Upper lobe of left lung (tissue), 6 donors: ENCODE results near the gene RNF182. TPM values are rescaled to one million over a fixed set of nuclear protein-coding genes. Genes with fewer than 3 reads are reported as not detected.
A peak's percentile ranks its signal among the peaks of the same experiment; 100 is the strongest.

Experiments
- ATAC-seq, 2 donors: fragments of 200-7000 bp; cut with Tn5 transposase; one replicate each; pipeline ENCODE4 v1.9.1; 2022; ENCODE audit warnings: mild to moderate bottlenecking in 2 of 2, moderate library complexity in 2 of 2; ENCODE audit not compliant: low FRiP score in 2 of 2
- DNase-seq, 2 donors: peaks; one replicate each; pipeline ENCODE4 v3.0.0-alpha.2; 2019 to 2020
- H3K27ac ChIP-seq, 4 donors: fragments of 200-600 bp; sonication (generic); one replicate each; pipeline ENCODE4 v1.5.1; 2016 to 2019
- H3K27me3 ChIP-seq, 4 donors: fragments of 200-600 bp; sonication (generic); one replicate each; pipeline ENCODE4 v1.5.1; 2017 to 2019
- H3K36me3 ChIP-seq, 4 donors: fragments of 200-600 bp; sonication (generic); one replicate each; pipeline ENCODE4 v1.5.1; 2016 to 2019
- H3K4me1 ChIP-seq, 4 donors: fragments of 200-600 bp; sonication (generic); one replicate each; pipeline ENCODE4 v1.5.1; 2018 to 2019
- H3K4me3 ChIP-seq, 4 donors: fragments of 200-600 bp; sonication (generic); one replicate each; pipeline ENCODE4 v1.5.1; 2017 to 2019; ENCODE audit warnings: mild to moderate bottlenecking in 2 of 4, moderate library complexity in 1 of 4
- H3K9me3 ChIP-seq, 4 donors: fragments of 200-600 bp; sonication (generic); one replicate each; pipeline ENCODE4 v1.5.1; 2018 to 2019
- CTCF ChIP-seq, 6 experiments: fragments of 450-650 bp in 4 of 6; fragments of 200-600 bp in 2 of 6; sonication (generic) in 2 of 6; IDR thresholded peaks; one replicate each; pipeline ENCODE4 v1.5.1; 2016 to 2019; ENCODE audit warnings: antibody characterized with exemption in 6 of 6
- EP300 ChIP-seq, 4 donors: sonication (generic); formaldehyde crosslinking; IDR thresholded peaks; one replicate each; pipeline ENCODE4 v1.5.1; 2017; ENCODE audit warnings: antibody characterized with exemption in 4 of 4, control low read depth in 2 of 4
- POLR2A ChIP-seq, 4 donors: fragments of 450-650 bp; IDR thresholded peaks; one replicate each; pipeline ENCODE4 v1.5.1; 2016 to 2017; ENCODE audit warnings: antibody characterized with exemption in 4 of 4, mild to moderate bottlenecking in 2 of 4
- POLR2AphosphoS5 ChIP-seq, 2 donors: sonication (generic); formaldehyde crosslinking; IDR thresholded peaks; one replicate each; pipeline ENCODE4 v1.5.1; 2017; ENCODE audit warnings: antibody characterized with exemption in 2 of 2
- WGBS, 2 donors: methylation state at CpG; one replicate each; pipeline ENCODE4 v1.1.5; 2017 to 2018; 5-methylcytosine and 5-hydroxymethylcytosine counted together
- total RNA-seq, 6 donors: library from RNA; depleted of rRNA in 4 of 6; stranded (reverse); fragments of >200 nt in 4 of 6; gene quantifications; one replicate each; pipeline versions ENCODE4 v1.1.0 to v1.2.1, GENCODE V29; 2016 to 2021
- donor health status: DM: no; HTN: no; CAD: no; lungs with moderate emphysema.
- donor health status: DM: no; HTN: yes; CAD: no; lungs with severe emphysema.

The RNF182 gene
- total RNA-seq, 6 donors from 2014 or later = 1.4 to 4.3 (median 2.5) TPM

GRCh38 chr6:13903364-13903763 is 21.4 kb upstream of the RNF182 start:
- no peaks in the 10 kb centered on the region for H3K9me3 ChIP-seq
- 54 to 70% methylated on average over 3 of the region's 3 CpGs for WGBS, 2 donors
- no peaks in the 10 kb centered on the region for H3K27me3 ChIP-seq
- no peak for TF ChIP-seq POLR2AphosphoS5 (IDR thresholded peaks at IDR 0.05)
- TF ChIP-seq POLR2A (IDR thresholded peaks at IDR 0.05) = no peak
- no peak for TF ChIP-seq EP300 (IDR thresholded peaks at IDR 0.05)
- no peak for TF ChIP-seq CTCF (IDR thresholded peaks at IDR 0.05)
- no peaks in the 10 kb centered on the region for H3K4me1 ChIP-seq
- ATAC-seq (no peak), DNase-seq (no peak)
- no peak overlapping the region for H3K4me3 ChIP-seq
- H3K36me3 ChIP-seq = no peaks in the 10 kb centered on the region
- H3K27ac ChIP-seq = no peak overlapping the region

DNA sequence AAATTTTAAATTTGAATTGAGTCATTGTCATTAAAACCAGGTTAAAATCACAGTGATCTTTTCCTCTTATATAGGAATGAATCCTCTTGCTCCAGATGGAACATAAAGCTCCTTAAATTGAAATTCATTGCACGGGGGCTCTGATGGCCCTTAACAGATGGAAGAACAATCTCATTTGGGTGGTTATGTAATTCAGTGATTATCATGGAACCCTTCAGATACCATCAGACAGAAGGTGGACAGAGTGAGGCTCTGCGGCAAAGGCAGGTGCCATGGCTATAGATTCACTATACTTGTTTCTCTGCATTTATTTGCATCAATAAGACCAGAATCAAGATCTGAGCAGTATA is 17.8 kb upstream of the RNF182 start:
- no peak overlapping the region for H3K4me3 ChIP-seq
- no peak for DNase-seq
- H3K27ac ChIP-seq = no peak overlapping the region
- no peaks in the 10 kb centered on the region for H3K9me3 ChIP-seq
- no peak for TF ChIP-seq EP300 (IDR thresholded peaks at IDR 0.05)
- TF ChIP-seq CTCF (IDR thresholded peaks at IDR 0.05) = no peak
- no peak for TF ChIP-seq POLR2AphosphoS5 (IDR thresholded peaks at IDR 0.05)
- no peak for TF ChIP-seq POLR2A (IDR thresholded peaks at IDR 0.05)
- WGBS, 2 donors = 81 to 89% methylated on average over 2 of the region's 2 CpGs
- H3K27me3 ChIP-seq = no peaks in the 10 kb centered on the region
- H3K4me1 ChIP-seq = no peaks in the 10 kb centered on the region
- no peak for ATAC-seq
- H3K36me3 ChIP-seq = no peaks in the 10 kb centered on the region

DNA sequence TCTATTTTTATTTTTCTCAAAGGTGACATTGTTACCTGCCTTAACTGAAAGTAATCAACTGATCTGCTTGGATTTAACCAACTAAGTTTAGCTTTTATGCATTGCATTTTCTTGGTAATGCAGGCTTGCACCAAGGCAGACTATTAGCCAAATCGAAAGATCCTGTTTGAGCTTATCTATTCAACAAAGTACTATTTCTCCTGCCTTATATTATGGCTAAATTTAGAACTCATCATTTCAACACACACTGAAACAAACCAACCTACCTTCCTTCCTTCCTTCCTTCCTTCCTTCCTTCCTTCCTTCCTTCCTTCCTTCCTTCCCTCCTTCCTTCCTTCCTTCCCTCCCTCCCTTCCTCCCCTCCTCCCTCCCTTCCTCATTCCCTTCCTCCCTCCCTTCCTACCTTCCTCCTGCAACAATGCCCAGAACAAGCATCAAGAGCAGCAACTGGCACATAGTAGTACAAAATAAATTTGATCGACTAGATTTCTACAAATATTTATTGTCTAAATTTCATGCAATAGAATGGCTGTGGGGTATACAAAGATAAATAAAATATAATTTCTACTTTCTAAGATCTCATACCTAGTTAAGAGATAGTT is 17.0 kb upstream of the RNF182 start:
- Histone ChIP-seq H3K4me3 (no peak overlapping the region), H3K27ac (no peak overlapping the region), H3K36me3 (no peaks in the 10 kb centered on the region), H3K4me1 (no peaks in the 10 kb centered on the region), H3K27me3 (no peaks in the 10 kb centered on the region), H3K9me3 (no peaks in the 10 kb centered on the region)
- 59 to 67% methylated on average over 2 of the region's 2 CpGs for WGBS, 2 donors
- DNase-seq (no peak), ATAC-seq (no peak)
- no peak for TF ChIP-seq POLR2AphosphoS5 (IDR thresholded peaks at IDR 0.05)
- no peak for TF ChIP-seq EP300 (IDR thresholded peaks at IDR 0.05)
- TF ChIP-seq CTCF (IDR thresholded peaks at IDR 0.05) = no peak
- no peak for TF ChIP-seq POLR2A (IDR thresholded peaks at IDR 0.05)

DNA sequence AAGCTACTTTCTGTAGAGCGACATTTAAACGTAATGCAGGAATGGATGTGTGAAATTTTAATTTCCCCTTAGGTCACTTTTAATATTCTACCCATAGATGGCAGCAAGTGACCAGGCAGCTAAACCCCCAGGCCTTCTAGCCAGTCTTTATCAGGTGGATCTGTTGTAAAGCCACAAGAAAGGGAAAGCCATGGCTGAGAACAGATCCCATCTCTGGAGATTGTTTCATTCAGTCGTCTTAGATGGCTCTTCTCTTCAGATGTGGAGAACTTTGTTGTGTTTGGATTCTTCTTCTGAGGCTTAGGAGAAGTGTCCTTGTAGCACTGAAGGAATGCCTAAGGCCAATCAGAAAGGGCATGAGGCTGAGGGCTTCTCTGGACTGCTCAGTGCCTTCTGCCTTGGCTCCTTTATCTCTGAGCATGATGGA is 15.8 kb upstream of the RNF182 start:
- WGBS, 2 donors = 0 to 3% methylated on average over 3 of the region's 3 CpGs
- Histone ChIP-seq H3K4me1 (no peaks in the 10 kb centered on the region), H3K27me3 (no peaks in the 10 kb centered on the region), H3K27ac (no peak overlapping the region), H3K4me3 (no peak overlapping the region), H3K36me3 (no peaks in the 10 kb centered on the region), H3K9me3 (no peaks in the 10 kb centered on the region)
- TF ChIP-seq EP300 (IDR thresholded peaks at IDR 0.05) = no peak
- TF ChIP-seq POLR2AphosphoS5 (IDR thresholded peaks at IDR 0.05) = no peak
- no peak for TF ChIP-seq POLR2A (IDR thresholded peaks at IDR 0.05)
- peak; percentile 60 to 81 (median 70) for TF ChIP-seq CTCF (IDR thresholded peaks at IDR 0.05)
- peak; percentile 79 to 85 for ATAC-seq
- peak in 1 of 2 donors; percentile 50 for DNase-seq

DNA sequence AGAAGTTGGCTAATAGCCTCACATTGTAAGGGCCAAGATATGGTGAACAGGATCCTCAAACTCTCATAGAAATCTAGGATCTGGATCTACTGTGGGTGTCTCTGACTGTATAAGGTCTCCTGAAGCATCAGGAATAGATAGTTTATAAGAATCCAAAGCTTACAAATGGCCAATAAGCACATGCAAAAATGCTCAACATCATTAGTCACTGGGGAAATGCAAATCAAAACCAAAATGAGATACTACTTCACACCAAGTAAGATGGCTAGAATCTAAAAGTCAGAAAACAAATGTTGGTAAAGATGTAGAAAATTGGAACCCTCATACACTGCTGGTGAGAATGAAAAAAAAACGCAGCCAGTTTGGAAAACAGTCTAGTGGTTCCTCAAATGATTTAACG is 14.3 kb upstream of the RNF182 start:
- ATAC-seq (no peak), DNase-seq (no peak)
- H3K27me3 ChIP-seq = no peaks in the 10 kb centered on the region
- no peak for TF ChIP-seq EP300 (IDR thresholded peaks at IDR 0.05)
- no peaks in the 10 kb centered on the region for H3K36me3 ChIP-seq
- no peaks in the 10 kb centered on the region for H3K9me3 ChIP-seq
- no peak overlapping the region for H3K27ac ChIP-seq
- 92 to 94% methylated on average over 2 of the region's 2 CpGs for WGBS, 2 donors
- H3K4me1 ChIP-seq = no peaks in the 10 kb centered on the region
- no peak overlapping the region for H3K4me3 ChIP-seq
